Measurements from ENCODE around the gene UVRAG. TPM values are rescaled to one million over a fixed set of nuclear protein-coding genes. Genes with fewer than 3 reads are reported as not detected.

UVRAG gene
- total RNA-seq, 1 experiment from 2014 or later, result 13.0 TPM

DNA sequence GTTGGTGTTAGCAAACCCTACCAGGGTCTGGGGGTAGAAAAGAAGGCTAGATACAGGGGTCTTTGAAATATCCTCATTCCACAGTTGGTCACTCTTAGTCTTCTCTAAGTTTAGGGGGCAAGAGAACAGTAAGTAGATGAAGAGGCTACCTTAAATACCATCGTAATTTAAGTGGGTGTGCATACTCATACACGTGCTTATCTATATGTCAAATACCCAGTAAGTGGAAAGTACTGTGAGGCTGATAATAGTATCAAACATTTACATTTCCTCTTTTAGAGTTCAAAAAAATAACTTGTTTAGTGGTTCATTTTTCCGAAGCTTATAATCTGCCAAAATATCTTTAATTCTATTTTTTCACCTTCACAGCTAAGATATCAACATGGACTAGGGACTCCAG, 300.5 kb downstream of the UVRAG start:
- H3K9me2 ChIP-seq (replicated peaks; ENCODE audit: low read length), result no peaks in the 10 kb centered on the region
- H3K27ac ChIP-seq (ENCODE audit: low read length), result no peak overlapping the region
- no peaks in the 10 kb centered on the region for H3K79me2 ChIP-seq (ENCODE audit: low read length)
- no peak overlapping the region for H3K4me3 ChIP-seq (ENCODE audit: low read length)
- H3K36me3 ChIP-seq (ENCODE audit: low read depth, low read length), result peaks cover 3% of the 10 kb centered on the region; the same call in 1 of the 2 replicates
- H3K27me3 ChIP-seq (ENCODE audit: low read length), result no peaks in the 10 kb centered on the region
- no peaks in the 10 kb centered on the region for H3K4me1 ChIP-seq (ENCODE audit: insufficient read depth, low read length)
- DNase-seq, result no peak
- no peak overlapping the region for H3K9ac ChIP-seq (ENCODE audit: low read length)
- no peaks in the 10 kb centered on the region for H3K9me3 ChIP-seq (ENCODE audit: low read length)
- TF ChIP-seq, protein P1, sequence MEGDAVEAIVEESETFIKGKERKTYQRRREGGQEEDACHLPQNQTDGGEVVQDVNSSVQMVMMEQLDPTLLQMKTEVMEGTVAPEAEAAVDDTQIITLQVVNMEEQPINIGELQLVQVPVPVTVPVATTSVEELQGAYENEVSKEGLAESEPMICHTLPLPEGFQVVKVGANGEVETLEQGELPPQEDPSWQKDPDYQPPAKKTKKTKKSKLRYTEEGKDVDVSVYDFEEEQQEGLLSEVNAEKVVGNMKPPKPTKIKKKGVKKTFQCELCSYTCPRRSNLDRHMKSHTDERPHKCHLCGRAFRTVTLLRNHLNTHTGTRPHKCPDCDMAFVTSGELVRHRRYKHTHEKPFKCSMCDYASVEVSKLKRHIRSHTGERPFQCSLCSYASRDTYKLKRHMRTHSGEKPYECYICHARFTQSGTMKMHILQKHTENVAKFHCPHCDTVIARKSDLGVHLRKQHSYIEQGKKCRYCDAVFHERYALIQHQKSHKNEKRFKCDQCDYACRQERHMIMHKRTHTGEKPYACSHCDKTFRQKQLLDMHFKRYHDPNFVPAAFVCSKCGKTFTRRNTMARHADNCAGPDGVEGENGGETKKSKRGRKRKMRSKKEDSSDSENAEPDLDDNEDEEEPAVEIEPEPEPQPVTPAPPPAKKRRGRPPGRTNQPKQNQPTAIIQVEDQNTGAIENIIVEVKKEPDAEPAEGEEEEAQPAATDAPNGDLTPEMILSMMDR (conservative IDR thresholded peaks at IDR 0.05; ENCODE audit: low read depth, low read length), result no peak
- TF ChIP-seq EZH2phosphoT487 (IDR thresholded peaks at IDR 0.05; ENCODE audit: borderline replicate concordance, low read length) (no peak), EZH2 (IDR thresholded peaks at IDR 0.05; ENCODE audit: low read length, unreplicated experiment) (no peak)
- BruUV-seq (replicated peaks), result no TSS peak
- POLR2A ChIA-PET (ENCODE audit: unreplicated experiment), result interaction anchor here (0.7 kb wide), 1 partner anchor 29 kb away, joined by 4 read pairs; no protein-coding TSS in a partner anchor
- CTCF ChIA-PET, result no interaction called here
- intact Hi-C loops (cut with micrococcal nuclease), result no loop called here
- ATAC-seq, result no peak
- H4K20me1 ChIP-seq (ENCODE audit: low read length), result no peaks in the 10 kb centered on the region
- no peak overlapping the region for H2AFZ ChIP-seq (ENCODE audit: low read length)
- no peaks in the 10 kb centered on the region for H3F3A ChIP-seq (ENCODE audit: low read length, unreplicated experiment)
- no peak overlapping the region for H3K4me2 ChIP-seq (ENCODE audit: low read length)

DNA sequence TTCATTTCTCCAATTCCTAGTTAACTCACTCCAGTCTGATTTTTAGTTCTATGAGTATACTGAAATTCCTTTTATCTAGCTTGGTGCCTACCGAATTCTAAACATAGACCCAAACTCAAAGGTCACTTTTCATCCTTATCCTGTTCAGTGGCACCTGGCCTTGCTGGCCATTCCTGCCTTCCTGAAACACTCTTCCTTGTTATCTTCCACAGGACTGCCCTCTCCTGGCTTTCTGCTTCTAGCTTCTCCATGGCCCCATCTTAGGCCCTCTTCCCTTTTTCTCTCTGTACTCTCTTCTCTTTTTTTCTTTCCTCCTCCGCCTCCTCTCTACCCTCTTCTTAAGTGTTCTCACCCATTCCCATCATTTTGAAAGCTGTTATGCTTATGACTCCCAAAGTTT, 304.0 kb downstream of the UVRAG start:
- no TSS peak for BruUV-seq (replicated peaks)
- Histone ChIP-seq H3K36me3 (ENCODE audit: low read depth, low read length) (peaks cover 3% of the 10 kb centered on the region; the same call in 1 of the 2 replicates), H3K4me2 (ENCODE audit: low read length) (no peak overlapping the region), H2AFZ (ENCODE audit: low read length) (no peak overlapping the region), H3K9ac (ENCODE audit: low read length) (no peak overlapping the region), H4K20me1 (ENCODE audit: low read length) (no peaks in the 10 kb centered on the region), H3K79me2 (ENCODE audit: low read length) (no peaks in the 10 kb centered on the region), H3K4me1 (ENCODE audit: insufficient read depth, low read length) (no peaks in the 10 kb centered on the region), H3K9me2 (replicated peaks; ENCODE audit: low read length) (no peaks in the 10 kb centered on the region), H3K27ac (ENCODE audit: low read length) (no peak overlapping the region), H3K4me3 (ENCODE audit: low read length) (no peak overlapping the region), H3K9me3 (ENCODE audit: low read length) (no peaks in the 10 kb centered on the region), H3K27me3 (ENCODE audit: low read length) (no peaks in the 10 kb centered on the region), H3F3A (ENCODE audit: low read length, unreplicated experiment) (no peaks in the 10 kb centered on the region)
- peak; percentile 58 for ATAC-seq
- intact Hi-C loops (cut with micrococcal nuclease), result no loop called here
- POLR2A ChIA-PET (ENCODE audit: unreplicated experiment), result no interaction called here
- TF ChIP-seq EZH2phosphoT487 (IDR thresholded peaks at IDR 0.05; ENCODE audit: borderline replicate concordance, low read length) (no peak), EZH2 (IDR thresholded peaks at IDR 0.05; ENCODE audit: low read length, unreplicated experiment) (no peak)
- TF ChIP-seq, protein P1 (conservative IDR thresholded peaks at IDR 0.05; ENCODE audit: low read depth, low read length), result peak; percentile 48
- peak; percentile 12 for DNase-seq
- CTCF ChIA-PET, result interaction anchor here (0.6 kb wide), 1 partner anchor 201 kb away, joined by 5 read pairs; no protein-coding TSS in a partner anchor

DNA sequence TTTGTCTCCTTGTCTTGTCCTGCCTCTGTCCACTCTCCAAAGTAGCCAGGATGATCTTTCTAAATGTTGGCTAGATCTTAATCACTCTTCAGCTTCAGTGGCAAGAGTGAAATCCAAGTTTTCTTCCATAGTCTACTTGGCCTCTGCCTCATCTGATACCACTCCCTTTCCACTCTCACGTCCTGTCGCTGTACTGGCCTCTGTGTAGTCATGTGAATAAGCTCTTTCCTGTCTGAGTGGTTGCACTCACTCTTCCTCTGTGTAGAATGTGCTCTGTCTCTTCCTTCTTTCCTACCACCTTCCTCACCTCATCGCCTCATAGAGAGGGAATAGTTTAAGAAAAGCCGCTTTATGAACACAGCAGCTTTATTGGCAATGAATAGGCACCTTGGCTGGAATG, 304.8 kb downstream of the UVRAG start:
- peak; percentile 35; the same call in 1 of the 2 replicates for ATAC-seq
- no peaks in the 10 kb centered on the region for H3K27me3 ChIP-seq (ENCODE audit: low read length)
- intact Hi-C loops (cut with micrococcal nuclease), result no loop called here
- H3K4me1 ChIP-seq (ENCODE audit: insufficient read depth, low read length), result no peaks in the 10 kb centered on the region
- BruUV-seq (replicated peaks), result no TSS peak
- no peaks in the 10 kb centered on the region for H3F3A ChIP-seq (ENCODE audit: low read length, unreplicated experiment)
- no peaks in the 10 kb centered on the region for H4K20me1 ChIP-seq (ENCODE audit: low read length)
- H3K4me2 ChIP-seq (ENCODE audit: low read length), result no peak overlapping the region
- H3K79me2 ChIP-seq (ENCODE audit: low read length), result no peaks in the 10 kb centered on the region
- no peak overlapping the region for H2AFZ ChIP-seq (ENCODE audit: low read length)
- H3K4me3 ChIP-seq (ENCODE audit: low read length), result no peak overlapping the region
- H3K27ac ChIP-seq (ENCODE audit: low read length), result no peak overlapping the region
- H3K9me2 ChIP-seq (replicated peaks; ENCODE audit: low read length), result no peaks in the 10 kb centered on the region
- DNase-seq, result no peak
- peaks cover 3% of the 10 kb centered on the region; the same call in 1 of the 2 replicates for H3K36me3 ChIP-seq (ENCODE audit: low read depth, low read length)
- POLR2A ChIA-PET (ENCODE audit: unreplicated experiment), result no interaction called here
- H3K9me3 ChIP-seq (ENCODE audit: low read length), result no peaks in the 10 kb centered on the region
- CTCF ChIA-PET, result interaction anchor here (0.5 kb wide), 1 partner anchor 225 kb away, joined by 3 read pairs; no protein-coding TSS in a partner anchor
- TF ChIP-seq, protein P1 (conservative IDR thresholded peaks at IDR 0.05; ENCODE audit: low read depth, low read length), result no peak
- no peak for TF ChIP-seq EZH2phosphoT487 (IDR thresholded peaks at IDR 0.05; ENCODE audit: borderline replicate concordance, low read length)
- no peak for TF ChIP-seq EZH2 (IDR thresholded peaks at IDR 0.05; ENCODE audit: low read length, unreplicated experiment)
- H3K9ac ChIP-seq (ENCODE audit: low read length), result no peak overlapping the region

Data from PC-3 (cell line).